NK-92 treated with Interleukin-12 subunit alpha and Interleukin-12 subunit beta, amount 100 ng/mL, for 24 hours (cell line): Measurements from ENCODE around the gene BIRC5.

ENCODE experiments used
- DNase-seq: peaks from one replicate; lab custom pipeline; 2025; lab: John Stamatoyannopoulos, UW

BIRC5 gene

DNA sequence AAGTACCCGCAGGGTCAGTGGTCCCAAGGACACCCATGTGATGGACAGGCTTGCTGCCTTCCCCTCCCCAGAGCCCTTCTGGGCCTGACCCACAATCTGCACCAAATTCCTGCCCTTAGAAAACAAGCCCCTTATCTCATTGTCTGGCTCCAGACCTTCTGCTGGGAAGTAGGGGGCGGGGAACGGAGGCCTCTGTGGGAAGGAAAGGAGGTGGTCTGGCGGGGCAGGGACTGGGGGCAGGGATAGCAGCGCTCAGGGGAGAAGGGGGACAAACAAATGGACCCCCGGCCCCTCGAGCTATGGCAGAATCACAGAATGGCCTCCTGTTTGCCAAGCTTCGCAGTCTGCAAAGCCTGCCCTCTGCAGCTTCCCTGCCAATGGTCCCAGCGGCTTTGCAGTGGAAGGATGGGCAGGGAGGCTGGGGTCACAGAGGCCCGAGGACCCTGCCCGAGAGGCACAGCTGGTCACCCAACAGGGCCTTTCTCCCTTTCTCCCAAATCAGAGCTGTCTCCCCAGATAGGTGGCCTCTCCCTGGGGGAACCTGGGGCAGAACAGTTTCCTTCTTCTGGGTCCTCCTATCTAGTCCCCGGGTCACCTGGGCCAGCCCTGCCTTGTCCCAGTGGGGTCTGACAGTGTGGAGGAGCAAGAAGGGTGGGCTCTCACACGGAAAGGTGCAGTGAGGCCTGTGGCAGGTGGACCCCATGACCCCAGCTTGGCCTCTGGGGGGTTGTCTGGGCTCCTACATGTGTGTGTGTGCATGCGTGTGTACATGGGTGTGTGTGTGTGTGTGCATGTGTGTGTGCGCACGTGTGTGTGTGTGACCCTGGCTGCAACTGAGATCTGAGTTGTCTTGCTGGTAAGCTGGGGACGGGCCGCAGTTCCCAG lies 42.9 kb downstream of the BIRC5 start:
- DNase-seq, result no peak

DNA sequence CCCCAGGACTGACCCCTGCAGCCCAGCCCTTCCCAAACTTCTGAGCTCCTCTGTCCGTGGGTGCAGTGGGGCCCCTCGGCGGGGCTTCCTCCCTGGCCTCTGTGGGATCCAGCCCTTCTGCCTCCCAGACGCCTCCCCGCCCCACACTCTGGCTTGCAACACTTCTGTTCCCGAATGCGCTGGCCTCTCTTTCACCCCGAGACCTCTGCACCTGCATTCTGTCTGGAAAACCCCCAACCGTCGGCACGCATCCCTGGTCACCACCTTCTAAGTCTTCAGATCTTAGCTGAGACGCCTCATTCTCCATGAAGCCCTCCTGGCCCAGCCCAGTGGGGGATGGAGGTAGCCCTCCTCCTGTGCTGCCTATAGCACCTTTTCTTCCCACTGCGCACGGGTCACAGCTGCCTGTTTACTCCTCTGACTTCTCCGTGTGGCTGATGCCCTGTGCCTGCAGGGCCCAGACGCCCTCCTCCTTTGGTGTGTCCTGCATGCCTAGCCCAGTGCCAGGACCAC lies 43.8 kb downstream of the BIRC5 start:
- DNase-seq, result no peak

DNA sequence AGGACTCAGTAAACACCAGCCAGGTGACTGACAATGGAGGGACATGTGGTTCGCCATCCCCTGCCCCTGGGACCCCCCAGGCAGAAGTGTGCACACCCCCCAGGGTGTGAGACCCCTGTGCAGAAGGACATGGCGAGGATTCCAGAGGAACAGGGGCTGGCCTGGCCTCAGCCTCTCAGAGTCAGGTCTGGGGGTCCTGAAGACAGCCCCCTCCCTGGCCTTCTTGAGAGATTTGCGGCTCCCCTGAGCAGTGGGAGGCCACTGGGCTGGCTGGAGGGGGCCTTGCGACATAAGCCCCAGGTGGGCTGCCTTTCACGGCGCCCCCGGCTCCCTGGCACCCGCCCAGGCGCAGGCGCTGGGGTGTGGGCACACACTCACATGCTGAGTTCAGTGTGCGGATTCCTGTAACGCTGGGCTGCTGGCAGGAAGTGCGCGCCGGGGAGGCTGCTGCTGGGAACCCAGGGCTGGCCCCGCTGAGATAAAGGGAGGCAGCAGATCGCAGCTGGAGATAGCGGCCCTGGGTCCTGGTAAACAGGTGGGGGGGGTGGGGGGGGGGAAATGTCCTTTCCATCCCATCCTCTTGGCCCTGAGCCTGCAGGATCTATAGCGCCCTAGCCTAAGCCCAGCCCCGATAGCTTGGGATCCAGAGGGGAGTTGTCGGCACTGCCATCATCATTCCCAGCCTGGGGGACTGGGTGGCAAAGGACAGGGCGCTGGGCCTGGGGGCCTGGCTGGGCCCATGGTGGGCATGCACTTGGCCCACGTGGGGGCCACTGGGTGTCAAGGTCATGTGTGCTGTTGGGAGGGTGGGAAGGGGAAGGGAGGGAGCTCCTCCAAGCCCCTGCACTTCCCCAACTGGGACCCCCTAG lies 44.5 kb downstream of the BIRC5 start:
- no peak for DNase-seq

DNA sequence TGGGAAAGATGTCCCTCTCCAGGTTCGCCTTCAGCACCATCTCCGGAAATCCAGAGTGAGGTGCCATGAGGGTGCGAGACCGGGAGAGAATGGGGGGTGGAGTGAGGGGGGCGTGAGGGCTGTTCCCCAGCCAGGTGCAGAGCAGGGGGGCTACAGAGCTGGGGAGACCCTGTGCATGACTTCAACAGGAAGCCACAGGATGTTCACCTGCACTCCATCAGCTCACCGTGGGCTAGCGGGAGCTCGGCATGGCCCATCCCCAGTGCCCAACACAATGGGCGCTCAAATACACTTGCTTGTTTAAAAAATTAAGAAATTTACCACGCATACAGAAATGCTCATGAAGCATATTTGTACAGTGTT lies 45.1 kb downstream of the BIRC5 start:
- DNase-seq, result no peak

DNA sequence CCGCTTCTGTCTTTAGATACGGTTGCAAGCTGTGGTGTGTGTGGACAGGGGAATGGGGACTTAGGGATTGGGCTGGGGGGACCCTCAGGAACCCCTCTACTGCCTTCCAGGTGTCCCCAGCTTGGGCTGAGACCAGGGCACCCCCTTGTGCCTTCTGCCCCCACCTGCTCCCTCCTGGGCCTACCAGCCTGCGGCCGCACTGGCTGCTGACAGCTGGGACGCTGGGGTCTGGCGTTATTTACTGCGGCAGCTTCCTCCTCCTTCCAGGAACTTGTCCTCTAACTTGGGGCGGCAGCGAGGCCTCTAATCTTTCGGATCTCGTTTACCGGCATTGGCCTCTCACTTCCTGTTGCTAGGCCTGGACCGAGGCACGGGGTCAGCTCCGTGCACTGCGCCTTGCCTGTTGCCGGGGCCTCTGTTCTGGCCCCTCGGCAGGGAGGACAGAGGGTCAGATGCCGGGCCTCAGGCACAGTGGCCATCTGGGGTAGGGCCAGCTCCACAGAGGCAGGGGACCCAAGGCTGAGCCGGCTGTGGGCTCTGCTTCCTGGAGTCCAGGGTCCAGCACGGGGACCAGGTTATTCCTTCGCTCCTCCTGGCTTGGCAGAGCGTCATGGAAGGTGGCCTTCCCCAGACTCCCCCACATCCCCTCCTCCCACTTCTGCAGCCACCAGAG lies 49.1 kb downstream of the BIRC5 start:
- no peak for DNase-seq

DNA sequence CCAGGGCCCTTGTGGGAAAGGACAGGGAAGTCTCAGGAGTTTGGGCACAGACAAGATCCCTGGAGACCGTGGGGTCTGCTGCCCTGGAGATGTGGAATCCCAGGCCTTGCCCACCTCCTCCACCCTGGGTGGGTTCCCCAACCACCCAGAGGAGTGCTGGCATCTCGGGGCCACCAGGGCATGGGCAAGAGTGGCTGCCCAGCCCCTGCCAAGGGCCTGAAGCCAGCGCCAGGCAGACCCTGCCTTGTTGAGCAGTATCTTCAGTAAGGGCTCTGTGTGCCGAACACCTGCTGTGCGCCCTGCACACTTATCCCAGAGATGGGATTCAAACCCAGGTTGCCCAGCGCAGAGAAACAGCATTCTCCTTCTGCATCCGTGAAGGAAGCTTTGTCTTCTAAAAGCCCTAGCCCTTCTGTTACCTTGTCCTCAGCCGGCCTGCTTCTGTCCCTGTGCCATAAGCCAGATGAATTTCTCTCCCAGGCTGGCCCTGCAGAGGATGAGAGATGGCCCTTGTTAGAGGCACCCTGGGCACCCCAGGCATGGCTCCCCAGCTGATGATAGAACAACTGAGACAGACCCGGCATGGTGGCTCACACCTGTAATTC lies 49.8 kb downstream of the BIRC5 start:
- DNase-seq, result no peak

DNA sequence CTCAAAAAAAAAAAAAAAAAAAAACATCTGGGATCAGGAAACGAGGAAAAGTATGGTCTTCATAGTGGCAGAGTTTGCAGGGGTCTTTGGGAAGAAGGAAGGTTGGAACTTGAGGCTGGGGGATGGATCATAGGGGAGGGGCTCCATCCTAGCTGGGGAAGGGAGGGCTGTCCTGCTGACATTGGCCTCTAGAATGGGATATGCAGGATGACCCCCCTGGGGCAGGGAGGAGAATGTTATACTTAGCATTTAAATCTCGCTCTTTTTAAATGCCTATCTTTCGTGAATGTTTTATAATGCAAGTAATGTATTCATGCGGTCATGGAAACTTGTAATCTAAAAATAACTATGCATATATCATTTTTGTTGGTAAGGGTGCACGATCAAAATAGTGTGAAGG lies 50.5 kb downstream of the BIRC5 start:
- no peak for DNase-seq

DNA sequence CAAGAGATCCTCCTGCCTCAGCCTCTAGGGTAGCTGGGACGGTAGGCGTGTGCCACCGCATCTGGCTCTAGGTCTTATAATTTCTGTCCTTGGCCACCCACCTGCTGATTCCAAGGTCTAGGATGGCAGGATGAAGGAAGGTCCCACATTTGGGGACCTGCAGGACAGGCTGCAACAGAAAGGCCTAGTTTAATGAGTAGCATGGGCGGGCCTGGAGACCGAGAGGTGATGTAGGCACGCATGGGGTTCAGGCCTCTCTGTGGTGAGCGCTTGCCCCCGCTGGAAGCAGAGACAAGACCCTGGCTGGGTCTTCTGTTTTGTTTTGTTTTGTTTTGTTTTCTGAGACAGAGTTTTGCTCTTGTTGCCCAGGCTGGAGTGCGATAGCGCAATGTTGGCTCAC lies 51.1 kb downstream of the BIRC5 start:
- no peak for DNase-seq

DNA sequence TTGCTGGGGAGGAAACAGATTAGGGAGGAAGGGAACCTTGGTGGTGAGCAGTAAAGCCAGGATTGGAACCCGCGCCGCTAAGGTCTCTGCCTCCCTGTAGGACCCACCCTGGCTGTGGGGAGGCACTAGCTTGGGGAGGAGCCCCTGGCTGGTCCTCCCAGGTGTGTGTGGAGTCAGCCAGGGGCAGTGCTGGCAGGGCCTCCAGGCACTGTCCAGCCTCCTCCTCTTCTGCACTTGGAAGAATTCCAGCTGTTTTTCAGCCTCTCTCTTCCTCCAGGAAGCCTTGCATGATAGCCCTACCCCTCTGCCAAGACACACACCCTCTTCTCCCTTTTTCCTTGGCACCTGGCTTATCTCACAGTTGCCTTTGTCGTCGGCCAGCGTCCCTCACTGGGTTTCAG lies 52.2 kb downstream of the BIRC5 start:
- no peak for DNase-seq

DNA sequence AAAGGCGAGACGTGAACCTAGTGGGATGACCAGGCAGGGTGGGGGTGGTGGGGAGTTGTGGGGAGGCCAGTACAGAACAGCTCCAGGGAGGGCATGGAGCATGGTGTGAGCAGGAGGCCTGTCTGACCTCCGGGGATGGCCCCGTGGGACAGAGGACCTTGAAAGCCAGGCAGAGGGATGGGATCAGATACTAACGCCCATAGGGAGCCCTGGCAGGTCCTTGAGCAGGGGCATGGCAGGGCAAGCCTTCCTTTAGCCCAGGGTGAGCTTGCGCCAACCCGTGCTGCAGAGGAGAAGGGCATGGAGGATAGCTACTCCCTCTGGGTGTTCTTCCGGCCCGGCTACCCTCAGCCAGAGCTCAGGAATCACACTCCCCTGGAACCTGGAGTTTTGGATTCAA lies 52.7 kb downstream of the BIRC5 start:
- no peak for DNase-seq

DNA sequence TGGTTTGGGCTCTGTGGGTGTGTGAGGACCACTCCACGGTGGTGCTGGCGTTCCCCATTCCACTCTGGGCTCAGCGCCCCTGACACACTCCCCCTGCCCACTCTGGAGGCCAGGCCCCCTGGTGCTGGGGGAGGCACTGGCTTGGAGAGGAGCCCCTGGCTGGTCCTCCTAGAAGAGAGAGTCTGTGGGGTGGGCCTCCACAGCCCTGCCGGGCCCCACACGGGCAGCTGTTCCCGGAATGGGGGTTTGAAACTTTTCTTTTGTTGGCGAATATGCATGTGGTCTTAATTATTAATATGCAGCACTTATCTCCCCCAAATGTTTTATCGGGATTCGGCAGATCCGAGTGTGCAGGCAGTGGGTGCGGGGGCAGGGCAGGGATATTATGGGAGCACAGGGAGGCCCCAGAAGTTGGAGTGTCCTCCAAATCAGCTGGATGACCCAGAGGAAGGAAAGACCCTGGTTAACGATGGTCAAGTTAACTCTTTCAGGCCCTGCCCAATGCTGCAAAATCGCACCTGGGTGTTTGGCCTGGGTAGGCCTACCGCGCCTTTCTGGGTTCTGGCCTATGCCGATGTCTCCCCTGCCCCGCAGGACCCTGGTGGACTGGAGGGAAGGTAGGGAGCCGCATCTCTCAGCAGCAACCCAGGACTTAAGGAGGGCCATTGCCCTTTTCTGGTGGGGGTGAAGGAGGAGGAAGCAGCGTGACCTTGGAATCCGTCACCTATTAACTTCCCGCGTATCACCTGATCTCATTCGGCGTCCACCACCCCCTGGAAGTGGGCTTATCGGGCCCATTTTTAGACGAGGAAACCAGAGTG lies 53.4 kb downstream of the BIRC5 start:
- DNase-seq, result no peak

DNA sequence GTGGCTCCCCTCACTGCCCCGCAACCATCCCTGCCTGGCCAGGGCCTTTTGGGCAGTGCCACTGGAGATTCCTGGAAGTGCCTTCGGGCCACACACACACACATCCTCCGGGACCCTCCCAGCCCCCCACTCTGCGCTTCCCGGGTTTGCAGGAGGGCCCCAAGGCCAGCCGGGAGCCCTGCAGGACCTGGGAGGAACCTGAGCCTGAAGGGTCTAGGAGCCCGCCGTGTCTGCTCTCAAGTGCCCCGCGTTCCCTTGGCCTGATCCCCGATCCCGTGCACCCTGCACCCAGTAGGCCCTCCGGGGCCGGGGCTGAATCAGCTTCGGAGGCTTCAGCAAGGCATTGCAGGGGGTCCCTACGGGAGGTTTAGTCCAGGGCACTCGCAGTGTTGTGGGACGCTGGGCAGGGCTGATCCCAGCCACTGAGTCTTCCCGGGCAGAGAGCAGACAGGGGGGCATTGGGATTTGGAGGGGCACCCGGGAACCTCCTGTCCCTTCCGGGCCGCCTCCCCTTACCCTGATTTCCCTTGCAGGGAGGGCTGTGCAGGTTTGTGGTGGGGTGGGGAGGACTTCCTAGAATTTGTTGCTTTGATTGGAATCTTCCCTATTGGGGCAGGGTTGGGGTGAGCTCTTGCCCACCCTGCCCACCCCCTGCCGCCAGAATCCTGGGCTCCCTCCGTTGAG lies 54.3 kb downstream of the BIRC5 start:
- DNase-seq, result no peak

DNA sequence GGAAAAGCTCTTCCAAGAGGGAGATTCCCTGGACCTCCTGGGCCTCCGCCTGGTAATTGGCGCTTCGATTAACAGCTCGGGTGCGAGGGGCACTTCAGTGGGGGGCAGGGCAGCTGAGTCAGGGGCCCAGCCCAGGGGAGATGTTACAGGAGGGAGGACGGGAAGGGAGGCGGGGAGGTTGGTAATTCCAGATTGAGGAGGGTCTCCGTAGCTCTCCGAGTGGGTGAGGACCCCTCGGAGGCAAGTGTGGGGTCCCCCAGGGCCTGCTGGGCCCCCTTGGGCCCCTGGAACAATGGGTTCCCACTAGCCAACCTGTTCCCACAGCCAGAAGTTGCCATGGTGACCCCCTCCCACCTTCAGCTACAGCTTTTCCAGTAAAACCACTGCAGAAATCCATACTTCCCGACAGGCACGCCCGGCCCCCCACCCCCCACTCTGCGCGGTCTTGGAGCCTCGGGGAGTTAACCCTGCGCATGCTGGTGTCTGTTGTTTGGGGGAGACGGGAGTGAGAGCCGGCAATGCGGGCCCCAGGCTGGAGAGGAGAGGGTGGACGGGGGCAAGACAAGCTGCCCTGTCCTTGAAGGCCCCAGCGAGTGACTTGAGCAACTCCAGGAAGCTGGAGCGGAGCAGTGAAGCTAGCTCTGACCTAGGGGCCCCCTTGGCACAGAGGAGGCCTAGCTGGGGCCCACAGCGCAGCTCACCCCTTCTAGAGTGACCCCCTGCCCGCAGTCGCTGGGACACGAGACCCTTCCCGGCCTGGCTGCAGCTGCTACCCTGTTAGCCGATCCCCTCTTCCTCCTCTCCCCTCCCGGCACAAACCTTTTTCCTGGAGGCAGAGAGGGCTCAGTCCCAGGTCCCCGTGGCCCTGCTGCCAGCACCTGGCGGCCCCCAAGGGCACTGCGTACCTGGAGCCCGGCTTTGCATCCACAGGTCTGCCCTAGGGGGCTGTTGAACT lies 55.2 kb downstream of the BIRC5 start:
- DNase-seq, result no peak

DNA sequence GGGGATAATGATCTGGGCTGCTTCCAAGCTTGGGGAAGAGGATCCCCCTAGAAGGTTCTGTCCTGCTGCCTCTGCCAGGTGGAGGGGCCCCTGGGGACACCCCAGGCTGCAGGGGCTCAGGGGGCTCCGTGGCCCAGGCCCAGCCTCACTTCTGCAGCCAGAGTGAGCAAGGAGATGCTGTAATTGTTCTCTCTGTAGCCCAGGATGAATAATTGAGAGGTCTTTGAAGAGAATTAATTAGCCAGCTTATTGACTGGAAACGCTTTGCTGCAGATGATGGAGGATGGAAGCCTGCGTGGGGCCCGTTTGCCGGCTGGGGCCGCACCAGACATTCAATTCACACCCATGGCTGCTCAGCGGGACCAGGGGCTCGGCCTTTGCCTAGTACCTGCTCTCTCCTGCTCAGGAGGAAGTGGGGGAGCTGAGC lies 55.9 kb downstream of the BIRC5 start:
- no peak for DNase-seq

DNA sequence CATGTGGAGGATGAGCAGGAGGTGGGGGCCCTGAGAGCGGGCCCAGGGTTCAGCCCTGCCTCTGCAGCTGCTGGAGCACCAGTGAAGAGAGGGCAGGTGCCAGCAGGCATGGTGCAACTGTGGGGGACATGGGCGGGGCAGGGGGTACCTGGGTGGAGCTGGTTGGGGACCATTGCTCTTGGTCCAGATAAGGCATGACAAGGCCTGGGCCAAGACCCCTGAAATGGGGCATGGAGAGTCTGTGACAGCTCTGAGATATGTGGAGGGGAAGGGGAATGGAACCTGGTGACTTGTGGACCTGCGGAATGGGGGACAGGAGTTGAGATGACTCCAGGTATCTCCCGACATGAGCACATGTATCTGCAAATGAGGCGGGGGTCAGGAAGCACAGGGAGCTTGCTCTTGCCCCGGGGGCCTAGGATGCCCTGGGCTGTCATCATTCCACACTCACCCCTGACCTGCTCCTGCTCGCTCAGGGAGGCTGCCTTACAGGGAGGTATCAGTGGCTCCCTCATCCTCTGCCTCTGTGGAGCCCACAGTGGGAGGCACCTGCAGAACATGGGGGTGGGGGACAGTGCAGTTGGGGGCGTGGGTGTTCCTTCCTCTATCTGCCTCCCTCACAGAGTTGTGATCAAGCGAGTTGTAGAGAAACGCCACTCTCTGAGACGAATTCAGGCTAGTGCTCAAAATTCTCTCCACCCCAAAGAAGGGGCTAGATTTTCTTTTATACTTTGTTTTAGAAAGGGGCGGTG lies 57.5 kb downstream of the BIRC5 start:
- DNase-seq, result no peak

DNA sequence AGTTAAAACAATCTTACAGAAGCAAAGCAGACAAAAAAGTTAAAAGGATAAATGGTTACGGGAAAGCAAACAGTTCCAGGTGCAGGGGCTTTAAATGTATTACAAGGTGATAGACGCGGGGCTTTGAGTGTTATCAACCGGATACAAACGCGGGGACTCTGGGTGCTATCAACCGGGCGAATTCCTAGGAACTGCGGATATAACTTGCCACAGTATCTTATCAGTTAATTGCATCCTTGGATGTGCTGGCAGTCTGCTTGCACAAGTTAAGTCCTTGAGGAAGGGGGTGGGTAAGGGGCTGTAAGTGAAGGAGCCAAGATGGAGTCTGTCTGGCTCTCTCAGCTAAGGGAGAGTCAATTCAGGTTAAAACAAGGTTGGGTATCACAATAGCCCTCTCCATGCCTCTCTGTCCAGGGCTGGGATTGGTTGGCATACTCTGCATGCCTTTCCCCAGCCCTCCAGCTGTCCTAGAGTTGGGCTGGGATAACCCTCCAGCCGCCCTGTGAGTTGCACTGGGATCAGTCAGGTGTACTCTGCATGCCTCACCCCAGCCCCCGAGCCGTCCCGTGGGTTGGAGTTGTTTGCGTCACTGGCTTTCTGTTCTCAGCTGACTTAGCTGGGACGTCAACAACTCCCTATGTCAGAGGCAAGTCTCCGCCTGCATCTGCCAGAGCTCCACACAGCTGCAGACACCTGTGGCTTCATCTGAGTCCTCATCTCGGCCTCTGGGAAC lies 58.3 kb downstream of the BIRC5 start:
- DNase-seq, result no peak

DNA sequence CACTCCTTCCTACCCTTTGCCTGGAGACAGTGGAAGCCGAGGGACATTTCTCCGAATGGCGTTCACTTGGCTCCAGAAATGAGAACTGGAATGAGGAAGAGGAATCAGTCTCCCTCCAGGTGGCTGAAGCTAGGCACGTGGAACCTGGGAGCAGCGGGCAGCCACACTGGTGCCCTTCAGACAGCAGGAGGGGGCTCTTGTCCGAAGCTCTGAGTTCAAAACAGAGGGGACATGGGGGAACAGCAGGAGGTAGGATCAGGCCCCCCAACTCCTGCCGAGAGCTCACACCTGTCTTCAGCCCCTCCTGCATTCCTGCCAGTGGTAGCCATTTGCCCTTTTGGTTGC lies 58.8 kb downstream of the BIRC5 start:
- no peak for DNase-seq

DNA sequence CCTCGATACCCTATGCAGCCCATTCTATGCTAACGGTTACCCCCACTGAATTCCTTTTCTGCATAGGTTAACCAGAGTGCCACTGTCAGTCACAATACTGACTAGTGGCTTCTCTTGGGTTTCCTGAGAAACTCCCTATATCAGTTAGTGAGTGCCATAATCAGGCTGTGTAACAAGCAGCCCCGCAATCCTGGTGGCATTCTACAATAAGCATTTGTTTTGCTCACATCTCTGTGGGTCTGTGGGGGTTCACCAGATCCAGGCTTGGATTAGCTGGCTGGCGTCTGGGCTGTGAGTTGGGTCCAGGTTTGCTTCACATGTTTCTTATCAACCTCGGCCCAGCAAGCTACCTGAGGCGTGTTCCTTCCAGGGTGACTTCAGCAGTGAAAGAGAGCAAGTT lies 59.8 kb downstream of the BIRC5 start:
- DNase-seq, result no peak
